SK-N-MC (cell line): ENCODE results near the gene PRICKLE1.

Source experiments
- EZH2 ChIP-seq: fragments of 200-600 bp; sonication (generic); IDR thresholded peaks from one replicate; pipeline ENCODE4 v1.6.1; 2017; ENCODE audit warnings: antibody characterized with exemption
- POLR2AphosphoS5 ChIP-seq: IDR thresholded peaks from 2 replicates; pipeline ENCODE4 v1.6.1; 2012; ENCODE audit warnings: mild to moderate bottlenecking, low read depth, low read length, borderline replicate concordance

GRCh38 chr12:42546709-42547108 is 42.8 kb downstream of the PRICKLE1 start:
- TF ChIP-seq POLR2AphosphoS5 (no peak), EZH2 (no peak)
